Endothelial cell (in vitro differentiated cells): ENCODE data around the gene ADA. TPM values are rescaled to one million over a fixed set of nuclear protein-coding genes. Genes with fewer than 3 reads are reported as not detected.
A peak's percentile ranks its signal among the peaks of the same experiment; 100 is the strongest.

Experiments used
- DNase-seq: peaks from one replicate; pipeline ENCODE4 v3.0.0; 2021; ENCODE audit warnings: low spot score
- H3K27ac Mint-ChIP-seq: one replicate; pipeline ENCODE4 v1.8.0; 2021; ENCODE audit warnings: mixed read lengths, inconsistent platforms; ENCODE audit not compliant: unreplicated experiment
- H3K27me3 Mint-ChIP-seq: one replicate; pipeline ENCODE4 v1.8.0; 2021; ENCODE audit warnings: mild to moderate bottlenecking, moderate library complexity, mixed read lengths, inconsistent platforms; ENCODE audit not compliant: unreplicated experiment
- H3K36me3 Mint-ChIP-seq: one replicate; pipeline ENCODE4 v1.8.0; 2021; ENCODE audit warnings: mild to moderate bottlenecking, low read depth, mixed read lengths, inconsistent platforms; ENCODE audit not compliant: unreplicated experiment
- H3K4me1 Mint-ChIP-seq: one replicate; pipeline ENCODE4 v1.8.0; 2021; ENCODE audit warnings: mild to moderate bottlenecking, mixed read lengths, inconsistent platforms; ENCODE audit not compliant: unreplicated experiment
- H3K4me3 Mint-ChIP-seq: one replicate; pipeline ENCODE4 v1.8.0; 2021; ENCODE audit warnings: mild to moderate bottlenecking, mixed read lengths, inconsistent platforms; ENCODE audit not compliant: unreplicated experiment
- H3K9me3 Mint-ChIP-seq: one replicate; pipeline ENCODE4 v1.8.0; 2021; ENCODE audit warnings: mixed read lengths, inconsistent platforms; ENCODE audit not compliant: unreplicated experiment
- CTCF ChIP-seq: fragments of 200-600 bp; sonication (generic); IDR thresholded peaks from one replicate; pipeline ENCODE4 v1.5.0; 2021; ENCODE audit warnings: antibody characterized with exemption; ENCODE audit not compliant: unreplicated experiment
- total RNA-seq: library from RNA; stranded (reverse); fragmentation: NEBNext Ultra II Directional; extraction: Animal tissue kit (Norgen Biotek cat#: 25700); gene quantifications from one replicate; pipeline ENCODE4 v1.2.1, GENCODE V29; 2021; ENCODE audit not compliant: unreplicated experiment

ADA gene
- total RNA-seq, 1 donor from 2014 or later: 137 TPM

- Mint-ChIP-seq H3K4me3 (no peak overlapping the region), H3K27me3 (peaks cover 1% of the 10 kb centered on the region), H3K9me3 (no peaks in the 10 kb centered on the region), H3K27ac (no peak overlapping the region), H3K4me1 (peaks cover 19% of the 10 kb centered on the region), H3K36me3 (peaks cover 2% of the 10 kb centered on the region)
- DNase-seq: no peak
- TF ChIP-seq CTCF: no peak
Observed at GRCh38 chr20:44573501-44573869, 78.0 kb downstream of the ADA start.

- no peaks in the 10 kb centered on the region for H3K36me3 Mint-ChIP-seq
- TF ChIP-seq CTCF: no peak
- no peak overlapping the region for H3K4me3 Mint-ChIP-seq
- no peak overlapping the region for H3K27ac Mint-ChIP-seq
- peaks cover 18% of the 10 kb centered on the region for H3K4me1 Mint-ChIP-seq
- DNase-seq: no peak
- no peaks in the 10 kb centered on the region for H3K9me3 Mint-ChIP-seq
- H3K27me3 Mint-ChIP-seq: peaks cover 1% of the 10 kb centered on the region
Observed at GRCh38 chr20:44572551-44573500, 78.7 kb downstream of the ADA start.

GRCh38 chr20:44571362-44571988 lies 80.0 kb downstream of the ADA start:
- TF ChIP-seq CTCF: no peak
- peak overlapping the region; percentile 24 for H3K27ac Mint-ChIP-seq

GRCh38 chr20:44570367-44570766 lies 81.1 kb downstream of the ADA start:
- peaks cover 7% of the 10 kb centered on the region for H3K4me1 Mint-ChIP-seq
- no peaks in the 10 kb centered on the region for H3K9me3 Mint-ChIP-seq
- no peak for TF ChIP-seq CTCF
- H3K36me3 Mint-ChIP-seq: no peaks in the 10 kb centered on the region
- H3K27me3 Mint-ChIP-seq: no peaks in the 10 kb centered on the region
- no peak for DNase-seq
- H3K4me3 Mint-ChIP-seq: no peak overlapping the region
- H3K27ac Mint-ChIP-seq: no peak overlapping the region

More at GRCh38 chr20:44571362-44571988, 80.0 kb downstream of the ADA start:
- H3K36me3 Mint-ChIP-seq: no peaks in the 10 kb centered on the region
- H3K4me3 Mint-ChIP-seq: no peak overlapping the region
- no peak for DNase-seq
- H3K27me3 Mint-ChIP-seq: peaks cover 1% of the 10 kb centered on the region
- no peaks in the 10 kb centered on the region for H3K9me3 Mint-ChIP-seq
- peaks cover 15% of the 10 kb centered on the region for H3K4me1 Mint-ChIP-seq

Other genes starting within 250 kb of the ADA start
- 10.3 TPM for gene TTPAL, start 175.8 kb downstream of the ADA start, total RNA-seq
- gene SERINC3, start 129.6 kb downstream of the ADA start, total RNA-seq: 82.8 TPM
- gene PKIG, start 69.1 kb downstream of the ADA start, total RNA-seq: 184 TPM
- not detected for gene CCN5, start 63.7 kb upstream of the ADA start, total RNA-seq
- gene KCNK15, start 94.2 kb upstream of the ADA start, total RNA-seq: not detected
- gene RIMS4, start 158.8 kb upstream of the ADA start, total RNA-seq: 0.10 TPM
- gene YWHAB, start 234.0 kb upstream of the ADA start, total RNA-seq: 183 TPM